ENCODE measurements around the gene PTRH1. TPM values are rescaled to one million over a fixed set of nuclear protein-coding genes. Genes with fewer than 3 reads are reported as not detected.
A peak's percentile ranks its signal among the peaks of the same experiment; 100 is the strongest.

Gene PTRH1
- total RNA-seq, 1 donor from 2014 or later = 8.0 TPM

DNA sequence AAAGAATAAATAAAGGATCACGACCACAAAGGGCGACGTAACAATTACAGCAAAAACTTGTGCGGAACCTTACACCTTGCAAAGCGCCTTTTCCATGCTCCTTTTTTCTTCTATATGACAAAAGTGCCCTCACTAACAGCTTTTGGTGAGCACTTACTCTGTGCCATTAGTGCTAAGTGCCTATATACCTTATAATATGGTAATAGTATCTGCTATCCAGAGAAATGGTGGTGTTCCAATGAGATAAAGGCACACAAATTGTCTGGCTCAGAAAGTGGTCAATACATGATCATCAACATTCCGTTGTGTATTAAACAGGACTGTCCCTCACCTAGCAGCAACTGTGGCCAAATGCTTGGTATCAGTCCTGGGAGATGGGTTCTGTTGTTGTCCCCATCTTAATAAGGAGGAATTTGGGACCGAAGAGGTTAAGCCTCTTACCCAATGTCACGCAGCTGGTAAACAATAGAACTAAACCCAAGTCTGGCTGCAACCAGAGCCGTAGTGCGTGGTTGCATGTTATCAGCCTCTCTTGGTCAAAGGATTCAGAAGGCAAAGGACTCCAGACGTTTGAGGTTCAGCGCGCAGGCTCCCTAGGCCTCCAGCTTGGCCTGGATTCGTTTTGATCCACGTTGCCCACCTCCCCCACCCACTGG lies 20.2 kb upstream of the PTRH1 start:
- Histone ChIP-seq H3K27me3 (no peaks in the 10 kb centered on the region), H3K36me3 (peaks cover 35% of the 10 kb centered on the region), H3K4me1 (peaks cover 14% of the 10 kb centered on the region), H3K27ac (peak overlapping the region; percentile 96), H3K4me3 (no peak overlapping the region), H3K9me3 (no peaks in the 10 kb centered on the region)
- TF ChIP-seq, protein P1, sequence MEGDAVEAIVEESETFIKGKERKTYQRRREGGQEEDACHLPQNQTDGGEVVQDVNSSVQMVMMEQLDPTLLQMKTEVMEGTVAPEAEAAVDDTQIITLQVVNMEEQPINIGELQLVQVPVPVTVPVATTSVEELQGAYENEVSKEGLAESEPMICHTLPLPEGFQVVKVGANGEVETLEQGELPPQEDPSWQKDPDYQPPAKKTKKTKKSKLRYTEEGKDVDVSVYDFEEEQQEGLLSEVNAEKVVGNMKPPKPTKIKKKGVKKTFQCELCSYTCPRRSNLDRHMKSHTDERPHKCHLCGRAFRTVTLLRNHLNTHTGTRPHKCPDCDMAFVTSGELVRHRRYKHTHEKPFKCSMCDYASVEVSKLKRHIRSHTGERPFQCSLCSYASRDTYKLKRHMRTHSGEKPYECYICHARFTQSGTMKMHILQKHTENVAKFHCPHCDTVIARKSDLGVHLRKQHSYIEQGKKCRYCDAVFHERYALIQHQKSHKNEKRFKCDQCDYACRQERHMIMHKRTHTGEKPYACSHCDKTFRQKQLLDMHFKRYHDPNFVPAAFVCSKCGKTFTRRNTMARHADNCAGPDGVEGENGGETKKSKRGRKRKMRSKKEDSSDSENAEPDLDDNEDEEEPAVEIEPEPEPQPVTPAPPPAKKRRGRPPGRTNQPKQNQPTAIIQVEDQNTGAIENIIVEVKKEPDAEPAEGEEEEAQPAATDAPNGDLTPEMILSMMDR (IDR thresholded peaks at IDR 0.05) = no peak
- DNase-seq = no peak
- ATAC-seq = no peak
- intact Hi-C loops (cut with DNase I) = loop anchor here (10.0 kb wide), 1 partner anchor 189 kb away; no protein-coding TSS in a partner anchor

DNA sequence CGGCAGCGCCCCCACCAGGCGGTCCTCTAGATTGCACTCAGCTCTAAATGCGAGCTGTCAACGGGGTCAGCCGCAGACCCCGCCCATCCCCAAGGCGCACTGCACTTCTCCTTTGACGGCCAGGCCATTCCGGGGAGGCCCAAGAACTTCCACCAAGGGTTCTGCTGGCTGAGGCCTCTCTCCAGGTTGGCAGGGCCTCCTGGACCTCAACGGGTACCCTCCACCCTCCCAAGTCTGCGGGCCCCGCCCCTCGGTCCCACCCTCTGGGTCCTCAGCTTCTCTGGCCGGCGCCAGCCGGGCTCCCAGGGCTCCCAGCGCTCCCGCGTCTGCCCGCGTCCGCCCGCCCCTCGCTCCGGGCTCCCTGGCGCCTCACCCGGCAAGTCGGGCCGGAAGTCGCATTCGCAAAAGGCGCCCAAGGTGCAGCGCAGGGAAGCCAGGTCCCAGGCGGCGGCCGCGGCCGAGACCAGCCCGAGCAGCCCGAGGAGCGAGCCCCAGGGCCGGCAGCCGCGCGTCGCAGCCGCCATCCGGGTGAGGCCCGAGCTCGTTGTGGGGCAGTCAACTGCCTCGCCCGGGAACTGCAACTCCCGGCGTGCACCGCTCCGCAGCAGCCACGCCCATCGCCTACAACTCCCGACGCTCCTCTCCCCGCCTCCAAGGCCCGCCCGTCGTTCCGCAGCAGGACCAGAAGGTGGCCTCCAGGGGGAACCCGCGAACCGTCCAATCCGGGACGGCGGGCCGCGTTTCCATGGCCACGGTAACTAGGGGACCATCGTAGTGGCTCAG lies 19.5 kb upstream of the PTRH1 start, which contains the start of gene TOR2A:
Gene TOR2A, minus strand, starts transcription at position 548 of the 783 bp plus-strand sequence. Its CDS starts 24 bp downstream, at position 524.
- Histone ChIP-seq H3K27ac (peak within 1 kb of the TSS; percentile 96), H3K27me3 (no peaks in the 10 kb centered on the region), H3K36me3 (peaks cover 28% of the 10 kb centered on the region), H3K4me3 (peak within 1 kb of the TSS; percentile 82), H3K9me3 (no peaks in the 10 kb centered on the region), H3K4me1 (peaks cover 9% of the 10 kb centered on the region)
- DNase-seq (peak; percentile 99), ATAC-seq (peak; percentile 96)
- intact Hi-C loops (cut with DNase I) = loop anchor here (5.0 to 10.0 kb wide), 2 partner anchors 143 to 190 kb away; no protein-coding TSS in a partner anchor
- TF ChIP-seq, protein P1 (IDR thresholded peaks at IDR 0.05) = peak; percentile 90

DNA sequence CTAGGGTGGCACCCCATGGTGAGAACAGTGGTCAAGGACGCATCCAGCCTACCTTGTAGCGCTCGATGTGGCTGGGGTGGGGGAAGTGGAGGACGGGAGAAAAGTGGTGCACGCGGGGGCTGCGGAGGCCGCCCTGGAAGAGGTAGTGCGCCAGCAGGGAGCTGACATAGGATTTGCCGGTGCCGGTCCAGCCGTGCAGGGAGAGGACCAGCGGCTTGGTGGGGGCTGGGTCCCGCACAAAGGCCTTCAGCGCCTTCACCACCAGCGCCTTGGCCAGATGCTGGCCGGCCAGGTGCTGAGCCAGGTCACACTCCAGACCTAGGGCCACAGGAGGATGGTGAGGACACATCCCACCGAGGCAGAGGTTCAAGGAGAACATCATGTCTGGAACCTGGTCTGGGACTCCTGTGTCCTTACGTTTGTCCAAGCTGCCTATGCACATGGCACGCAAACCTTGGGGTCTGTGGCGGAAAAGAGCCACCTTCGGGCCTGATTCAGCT lies 18.8 kb upstream of the PTRH1 start:
- DNase-seq (peak; percentile 77), ATAC-seq (no peak)
- Histone ChIP-seq H3K27me3 (no peaks in the 10 kb centered on the region), H3K9me3 (no peaks in the 10 kb centered on the region), H3K36me3 (peaks cover 21% of the 10 kb centered on the region), H3K4me3 (peak overlapping the region; percentile 82), H3K27ac (peak overlapping the region; percentile 96), H3K4me1 (peaks cover 8% of the 10 kb centered on the region)
- intact Hi-C loops (cut with DNase I) = loop anchor here (5.0 to 10.0 kb wide), 2 partner anchors 142 to 191 kb away; no protein-coding TSS in a partner anchor
- TF ChIP-seq, protein P1 (IDR thresholded peaks at IDR 0.05) = no peak

- intact Hi-C loops (cut with DNase I) = loop anchor here (5.0 to 10.0 kb wide), 2 partner anchors 141 to 191 kb away; no protein-coding TSS in a partner anchor
- TF ChIP-seq, protein P1 (IDR thresholded peaks at IDR 0.05) = no peak
- Histone ChIP-seq H3K9me3 (no peaks in the 10 kb centered on the region), H3K27me3 (no peaks in the 10 kb centered on the region), H3K4me3 (no peak overlapping the region), H3K4me1 (peaks cover 8% of the 10 kb centered on the region), H3K36me3 (peaks cover 20% of the 10 kb centered on the region), H3K27ac (peak overlapping the region; percentile 96)
- DNase-seq = no peak
- ATAC-seq = no peak
Observed at GRCh38 chr9:127733614-127734013, 18.2 kb upstream of the PTRH1 start.

- no peak overlapping the region for H3K4me3 ChIP-seq
- ATAC-seq = no peak
- TF ChIP-seq, protein P1 (IDR thresholded peaks at IDR 0.05) = no peak
- peaks cover 20% of the 10 kb centered on the region for H3K36me3 ChIP-seq
- DNase-seq = no peak
- no peak overlapping the region for H3K27ac ChIP-seq
- intact Hi-C loops (cut with DNase I) = loop anchor here (5.0 to 10.0 kb wide), 2 partner anchors 140 to 192 kb away; no protein-coding TSS in a partner anchor
- H3K27me3 ChIP-seq = no peaks in the 10 kb centered on the region
- H3K4me1 ChIP-seq = peaks cover 8% of the 10 kb centered on the region
- no peaks in the 10 kb centered on the region for H3K9me3 ChIP-seq
Observed at GRCh38 chr9:127732444-127732843, 17.0 kb upstream of the PTRH1 start.
